PC-9 (cell line): Measurements from ENCODE around the gene DHTKD1.

Experiments
- CTCF ChIP-seq: fragments of 200-600 bp; sonication (generic); conservative IDR thresholded peaks from 2 replicates; pipeline ENCODE4 v1.6.1; 2017; ENCODE audit warnings: mixed run types, antibody characterized with exemption, mild to moderate bottlenecking, moderate library complexity
- EZH2 ChIP-seq: fragments of 200-600 bp; sonication (generic); IDR thresholded peaks from 2 replicates; pipeline ENCODE4 v1.8.0; 2017; ENCODE audit warnings: antibody characterized with exemption, low read depth

GRCh38 chr10:12144538-12144937 lies 75.8 kb downstream of the DHTKD1 start:
- TF ChIP-seq CTCF = no peak
- TF ChIP-seq EZH2 = no peak
